Activated CD8-positive, alpha-beta memory T cell treated with anti-CD3 and anti-CD28 coated beads for 48 hours (primary cell): Measurements from ENCODE around the gene COL28A1.
"Not testable (repeated sequence)": the region's sequence is repeated elsewhere in the genome, so short reads cannot be mapped to it uniquely, and the experiment has no call there.

Source experiments
- DNase-seq, 3 experiments: peaks; one replicate each; pipeline ENCODE4 v3.0.0-alpha.2; 2020; ENCODE audit warnings: low read depth in 2 of 3, low spot score in 2 of 3

The COL28A1 gene

GRCh38 chr7:7421826-7422225 lies 113.8 kb downstream of the COL28A1 start:
- no peak for DNase-seq

GRCh38 chr7:7418997-7419396 lies 116.7 kb downstream of the COL28A1 start:
- no peak for DNase-seq

GRCh38 chr7:7417851-7418250 lies 117.8 kb downstream of the COL28A1 start:
- DNase-seq, result no peak

- DNase-seq, result no peak
These were observed 118.3 kb downstream of the COL28A1 start for GRCh38 chr7:7417414-7417813.

GRCh38 chr7:7416031-7416858 lies 119.4 kb downstream of the COL28A1 start:
- DNase-seq, result no peak

GRCh38 chr7:7414791-7415603 lies 120.7 kb downstream of the COL28A1 start:
- no peak for DNase-seq

GRCh38 chr7:7408001-7408770 lies 127.5 kb downstream of the COL28A1 start:
- DNase-seq, result no peak

GRCh38 chr7:7405461-7405860 lies 130.2 kb downstream of the COL28A1 start:
- DNase-seq, result no peak

GRCh38 chr7:7399707-7400106 lies 136.0 kb downstream of the COL28A1 start:
- no peak for DNase-seq

GRCh38 chr7:7395785-7396184 lies 139.9 kb downstream of the COL28A1 start:
- no peak for DNase-seq

GRCh38 chr7:7388164-7388563 lies 147.5 kb downstream of the COL28A1 start:
- DNase-seq, result not testable (repeated sequence)

- no peak for DNase-seq
These were observed 150.3 kb downstream of the COL28A1 start for GRCh38 chr7:7385421-7385820.

GRCh38 chr7:7384228-7384627 lies 151.4 kb downstream of the COL28A1 start:
- no peak for DNase-seq

GRCh38 chr7:7375538-7375937 lies 160.1 kb downstream of the COL28A1 start:
- no peak for DNase-seq

GRCh38 chr7:7370076-7370475 lies 165.6 kb downstream of the COL28A1 start:
- DNase-seq, result no peak

- no peak for DNase-seq
These were observed 166.5 kb downstream of the COL28A1 start for GRCh38 chr7:7369134-7369533.

- no peak for DNase-seq
These were observed 181.0 kb downstream of the COL28A1 start for GRCh38 chr7:7354674-7355073.

- DNase-seq, result no peak
These were observed 182.8 kb downstream of the COL28A1 start for GRCh38 chr7:7352845-7353244.

- DNase-seq, result no peak
These were observed 183.8 kb downstream of the COL28A1 start for GRCh38 chr7:7351832-7352231.

GRCh38 chr7:7351156-7351555 lies 184.5 kb downstream of the COL28A1 start:
- DNase-seq, result no peak

- DNase-seq, result no peak
These were observed 186.5 kb downstream of the COL28A1 start for GRCh38 chr7:7349156-7349555.

GRCh38 chr7:7347045-7347444 lies 188.6 kb downstream of the COL28A1 start:
- no peak for DNase-seq
